HG03432 (cell line): ENCODE data around the gene TMEM45B.

ENCODE experiments used
- ATAC-seq: cut with Tn5 transposase; IDR thresholded peaks from one replicate; pipeline ENCODE4 v1.9.1; 2021; ENCODE audit warnings: mild to moderate bottlenecking, moderate library complexity; ENCODE audit not compliant: unreplicated experiment

The TMEM45B gene

GRCh38 chr11:129896062-129896461 lies 80.4 kb downstream of the TMEM45B start:
- no peak for ATAC-seq

GRCh38 chr11:129905402-129905801 lies 89.8 kb downstream of the TMEM45B start:
- ATAC-seq = no peak
